Measurements from ENCODE around the gene TSBP1. TPM values are rescaled to one million over a fixed set of nuclear protein-coding genes. Genes with fewer than 3 reads are reported as not detected.

Gene TSBP1
- total RNA-seq, 1 donor from 2014 or later = not detected

DNA sequence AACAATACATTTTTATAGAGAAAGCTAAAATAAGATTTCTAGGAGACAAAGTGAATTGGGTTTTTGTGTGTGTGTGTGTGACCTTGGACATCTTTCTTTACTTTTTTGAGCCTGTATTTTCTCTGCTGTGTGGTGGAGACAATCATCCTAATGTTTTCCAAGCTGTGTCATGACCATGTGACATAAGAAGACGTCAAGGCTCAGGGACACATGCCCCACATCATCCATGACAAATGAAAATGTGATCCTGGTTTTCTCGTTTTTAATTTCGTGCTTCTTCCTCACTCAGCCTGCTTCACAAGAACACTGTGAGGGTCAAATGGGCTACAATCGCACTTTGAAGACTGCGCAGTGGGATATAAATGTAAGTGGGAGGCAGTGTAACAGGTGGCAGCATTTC lies 39.2 kb upstream of the TSBP1 start:
- intact Hi-C loops (cut with DNase I) = loop anchor here (5.0 kb wide), 1 partner anchor 291 kb away; no protein-coding TSS in a partner anchor
- H3K9me3 ChIP-seq = no peaks in the 10 kb centered on the region
- H3K36me3 ChIP-seq = no peaks in the 10 kb centered on the region
- H3K27me3 ChIP-seq = no peaks in the 10 kb centered on the region
- peaks cover 0 to 3% of the 10 kb centered on the region in 2 donors for H3K4me1 ChIP-seq
- TF ChIP-seq, protein P1, sequence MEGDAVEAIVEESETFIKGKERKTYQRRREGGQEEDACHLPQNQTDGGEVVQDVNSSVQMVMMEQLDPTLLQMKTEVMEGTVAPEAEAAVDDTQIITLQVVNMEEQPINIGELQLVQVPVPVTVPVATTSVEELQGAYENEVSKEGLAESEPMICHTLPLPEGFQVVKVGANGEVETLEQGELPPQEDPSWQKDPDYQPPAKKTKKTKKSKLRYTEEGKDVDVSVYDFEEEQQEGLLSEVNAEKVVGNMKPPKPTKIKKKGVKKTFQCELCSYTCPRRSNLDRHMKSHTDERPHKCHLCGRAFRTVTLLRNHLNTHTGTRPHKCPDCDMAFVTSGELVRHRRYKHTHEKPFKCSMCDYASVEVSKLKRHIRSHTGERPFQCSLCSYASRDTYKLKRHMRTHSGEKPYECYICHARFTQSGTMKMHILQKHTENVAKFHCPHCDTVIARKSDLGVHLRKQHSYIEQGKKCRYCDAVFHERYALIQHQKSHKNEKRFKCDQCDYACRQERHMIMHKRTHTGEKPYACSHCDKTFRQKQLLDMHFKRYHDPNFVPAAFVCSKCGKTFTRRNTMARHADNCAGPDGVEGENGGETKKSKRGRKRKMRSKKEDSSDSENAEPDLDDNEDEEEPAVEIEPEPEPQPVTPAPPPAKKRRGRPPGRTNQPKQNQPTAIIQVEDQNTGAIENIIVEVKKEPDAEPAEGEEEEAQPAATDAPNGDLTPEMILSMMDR (IDR thresholded peaks at IDR 0.05) = no peak
- no peak for DNase-seq (ENCODE audit: low spot score in 2 of 2)
- no peak overlapping the region for H3K27ac ChIP-seq
- H3K4me3 ChIP-seq = no peak overlapping the region

DNA sequence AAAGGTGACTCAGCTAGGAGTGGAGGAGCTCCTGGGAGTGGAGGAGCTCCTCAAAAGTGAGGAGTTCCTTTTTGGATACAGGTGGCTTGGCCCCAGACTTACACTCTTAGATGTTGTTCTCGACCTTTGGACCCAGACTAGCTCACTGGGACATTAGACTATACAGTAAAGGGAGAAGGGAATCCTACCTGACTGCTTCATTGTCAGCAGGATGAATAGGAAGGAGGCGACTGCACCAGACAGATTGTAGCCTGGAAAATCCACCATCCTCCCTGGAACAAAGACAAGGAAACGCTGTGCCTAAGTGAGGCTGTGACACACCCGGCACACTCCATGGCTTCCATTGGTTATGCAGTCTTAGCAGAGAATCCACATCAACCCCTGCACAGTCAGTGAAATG lies 35.2 kb upstream of the TSBP1 start, which contains the start of gene BTNL2:
Gene BTNL2, minus strand, starts transcription at position 325 of the 400 bp plus-strand sequence. Its CDS starts 58 bp downstream, at position 267.
- Histone ChIP-seq H3K27ac (no peak within 1 kb of the TSS), H3K36me3 (no peaks in the 10 kb centered on the region), H3K27me3 (no peaks in the 10 kb centered on the region), H3K4me1 (no peaks in the 10 kb centered on the region), H3K9me3 (no peaks in the 10 kb centered on the region), H3K4me3 (no peak within 1 kb of the TSS)
- intact Hi-C loops (cut with DNase I) = no loop called here
- TF ChIP-seq, protein P1 (IDR thresholded peaks at IDR 0.05) = no peak
- DNase-seq (ENCODE audit: low spot score in 2 of 2) = no peak

- TF ChIP-seq, protein P1 (IDR thresholded peaks at IDR 0.05) = no peak
- intact Hi-C loops (cut with DNase I) = no loop called here
- no peaks in the 10 kb centered on the region for H3K9me3 ChIP-seq
- no peak for DNase-seq (ENCODE audit: low spot score in 2 of 2)
- no peaks in the 10 kb centered on the region for H3K27me3 ChIP-seq
- no peak overlapping the region for H3K4me3 ChIP-seq
- H3K36me3 ChIP-seq = no peaks in the 10 kb centered on the region
- H3K4me1 ChIP-seq = no peaks in the 10 kb centered on the region
- no peak overlapping the region for H3K27ac ChIP-seq
These were observed 34.5 kb upstream of the TSBP1 start for GRCh38 chr6:32406197-32406596.

DNA sequence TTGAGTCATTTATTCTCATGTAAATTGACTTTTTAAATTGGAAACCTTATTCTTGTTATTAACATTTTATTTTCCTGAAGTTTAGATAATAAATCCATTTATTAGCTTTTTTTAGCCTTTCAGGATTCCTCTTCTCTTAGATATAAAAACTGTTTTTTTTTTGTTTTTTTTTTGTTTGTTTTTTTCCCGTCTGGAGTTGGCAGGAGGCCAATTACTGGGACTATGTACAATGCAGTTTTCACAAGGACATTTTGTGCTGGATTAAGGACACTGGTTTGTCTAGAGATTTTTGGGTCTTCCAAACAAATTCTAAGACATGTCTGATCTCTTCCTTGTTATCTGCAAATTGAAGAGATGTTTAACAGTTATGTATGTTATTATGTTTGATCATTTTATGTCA lies 34.0 kb upstream of the TSBP1 start:
- no peak for DNase-seq (ENCODE audit: low spot score in 2 of 2)
- intact Hi-C loops (cut with DNase I) = no loop called here
- Histone ChIP-seq H3K36me3 (no peaks in the 10 kb centered on the region), H3K4me1 (no peaks in the 10 kb centered on the region), H3K27me3 (no peaks in the 10 kb centered on the region), H3K4me3 (no peak overlapping the region), H3K27ac (no peak overlapping the region), H3K9me3 (no peaks in the 10 kb centered on the region)
- TF ChIP-seq, protein P1 (IDR thresholded peaks at IDR 0.05) = no peak

- Histone ChIP-seq H3K36me3 (no peaks in the 10 kb centered on the region), H3K4me1 (no peaks in the 10 kb centered on the region), H3K4me3 (no peak overlapping the region), H3K27me3 (no peaks in the 10 kb centered on the region), H3K9me3 (no peaks in the 10 kb centered on the region), H3K27ac (no peak overlapping the region)
- intact Hi-C loops (cut with DNase I) = no loop called here
- no peak for DNase-seq (ENCODE audit: low spot score in 2 of 2)
- TF ChIP-seq, protein P1 (IDR thresholded peaks at IDR 0.05) = no peak
These were observed 31.1 kb upstream of the TSBP1 start for GRCh38 chr6:32402812-32403211.

Data from ascending aorta (tissue), 2 donors.